HUES6 (cell line): ENCODE measurements around the gene ARGFX.
A peak's percentile ranks its signal among the peaks of the same experiment; 100 is the strongest.

Source experiments
- H3K27ac ChIP-seq: 2 replicates; pipeline ENCODE4 v1.7.0; 2013; ENCODE audit warnings: low read depth, mild to moderate bottlenecking, low read length, inconsistent platforms
- H3K27me3 ChIP-seq: 2 replicates; pipeline ENCODE4 v1.6.1; 2013; ENCODE audit warnings: low read length; ENCODE audit not compliant: control insufficient read depth, insufficient read depth
- H3K36me3 ChIP-seq: 2 replicates; pipeline ENCODE4 v1.6.1; 2013; ENCODE audit warnings: low read length; ENCODE audit not compliant: control insufficient read depth, insufficient read depth
- H3K4me1 ChIP-seq: 2 replicates; pipeline ENCODE4 v1.6.1; 2013; ENCODE audit warnings: low read length; ENCODE audit not compliant: control insufficient read depth, insufficient read depth
- H3K4me3 ChIP-seq: 2 replicates; pipeline ENCODE4 v1.5.1; 2013; ENCODE audit warnings: low read depth, low read length
- H3K9ac ChIP-seq: one replicate; pipeline ENCODE4 v1.6.1; 2013; ENCODE audit warnings: mild to moderate bottlenecking, low read length
- H3K9me3 ChIP-seq: 2 replicates; pipeline ENCODE4 v1.6.1; 2013; ENCODE audit warnings: low read depth, low read length; ENCODE audit not compliant: control insufficient read depth, insufficient read depth

The ARGFX gene

GRCh38 chr3:121567649-121568048 lies at the start of gene ARGFX:
TSS of gene ARGFX (plus strand) at chr3:121567949. CDS start at chr3:121570714, 2,765 bp downstream.
- H3K36me3 ChIP-seq, result no peaks in the 10 kb centered on the region
- H3K27ac ChIP-seq, result no peak within 1 kb of the TSS
- H3K9ac ChIP-seq, result no peak within 1 kb of the TSS
- H3K4me1 ChIP-seq, result peaks cover 5% of the 10 kb centered on the region; the same call in 1 of the 2 replicates
- no peak within 1 kb of the TSS for H3K4me3 ChIP-seq
- no peaks in the 10 kb centered on the region for H3K27me3 ChIP-seq
- no peaks in the 10 kb centered on the region for H3K9me3 ChIP-seq

DNA sequence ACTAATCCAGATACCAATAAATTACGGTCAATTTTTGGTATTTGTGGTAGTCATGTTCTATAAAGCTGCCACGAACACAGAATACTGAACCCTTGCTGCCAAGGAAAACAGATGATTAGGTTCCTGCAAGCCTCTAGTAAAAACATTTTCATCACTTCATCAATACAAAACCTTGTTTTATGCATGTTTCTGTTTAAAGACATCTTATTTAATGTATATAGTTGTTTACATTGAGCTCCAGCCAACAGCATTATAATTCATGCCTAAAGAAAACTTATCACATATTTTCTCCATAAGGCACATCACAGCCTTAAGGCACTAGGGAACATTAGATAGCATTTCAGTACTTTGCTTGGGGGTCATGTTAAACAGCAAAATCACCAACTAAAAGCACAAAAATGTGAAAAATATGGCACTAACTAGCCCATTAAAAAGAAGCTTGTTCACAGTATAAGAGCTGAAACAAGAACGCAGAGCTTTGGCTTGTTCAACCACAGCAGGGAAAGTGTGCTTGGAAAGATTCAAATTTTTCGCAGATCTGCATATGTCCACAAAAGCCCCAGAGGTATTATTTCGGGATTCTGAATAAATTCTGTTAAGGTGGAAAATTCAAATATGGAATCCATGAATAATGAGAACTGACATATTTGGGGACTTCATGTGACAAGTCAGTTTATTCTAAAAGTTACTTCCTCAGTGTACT lies 49.6 kb upstream of the ARGFX start:
- Histone ChIP-seq H3K4me3 (no peak overlapping the region), H3K9me3 (no peaks in the 10 kb centered on the region), H3K27ac (no peak overlapping the region), H3K9ac (no peak overlapping the region), H3K4me1 (no peaks in the 10 kb centered on the region), H3K36me3 (peaks cover 61% of the 10 kb centered on the region), H3K27me3 (no peaks in the 10 kb centered on the region)

DNA sequence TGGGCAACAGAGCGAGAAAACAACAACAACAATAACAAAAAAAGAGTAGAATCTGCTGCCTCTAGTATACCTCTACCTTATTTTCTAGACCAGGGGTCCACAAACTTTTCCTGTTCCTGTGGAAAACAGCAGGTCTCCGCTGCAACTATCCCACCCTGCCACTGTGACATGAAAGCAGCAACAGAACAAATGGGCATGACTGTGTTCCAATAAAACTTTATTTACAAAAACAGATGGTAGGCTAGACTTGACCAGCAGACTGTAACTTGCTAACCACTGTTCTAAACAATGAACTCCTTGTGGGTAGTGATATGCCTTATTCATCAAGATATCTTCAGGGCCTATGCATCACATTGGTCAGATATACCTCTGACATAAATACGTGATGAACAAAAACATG lies 47.2 kb upstream of the ARGFX start:
- Histone ChIP-seq H3K9me3 (no peaks in the 10 kb centered on the region), H3K36me3 (peaks cover 71% of the 10 kb centered on the region), H3K4me1 (no peaks in the 10 kb centered on the region), H3K4me3 (no peak overlapping the region), H3K27me3 (no peaks in the 10 kb centered on the region), H3K9ac (no peak overlapping the region), H3K27ac (no peak overlapping the region)

- no peak overlapping the region for H3K4me3 ChIP-seq
- H3K36me3 ChIP-seq, result peaks cover 84% of the 10 kb centered on the region
- H3K4me1 ChIP-seq, result no peaks in the 10 kb centered on the region
- no peaks in the 10 kb centered on the region for H3K27me3 ChIP-seq
- H3K9ac ChIP-seq, result no peak overlapping the region
- H3K27ac ChIP-seq, result no peak overlapping the region
- H3K9me3 ChIP-seq, result no peaks in the 10 kb centered on the region
Measured at GRCh38 chr3:121529308-121529707, 38.4 kb upstream of the ARGFX start.

DNA sequence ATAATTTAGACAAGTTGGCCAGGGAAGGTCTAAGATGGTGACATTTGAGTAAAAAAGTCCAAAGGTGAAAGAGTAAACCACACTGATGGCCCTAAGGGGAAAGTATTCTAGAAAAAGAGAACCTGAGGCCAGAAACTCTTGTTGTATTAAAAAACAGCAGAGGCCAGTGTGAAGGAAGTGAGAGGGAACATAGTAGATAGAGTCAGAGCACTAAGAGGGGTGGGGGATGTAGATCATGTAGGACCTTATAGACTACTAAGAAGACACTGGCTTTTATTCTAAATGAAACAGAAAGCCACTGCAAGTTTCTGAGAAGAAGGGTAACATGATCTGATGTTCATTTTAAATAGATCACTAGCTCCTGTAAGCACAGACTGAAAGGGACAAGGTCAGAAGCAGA lies 36.5 kb upstream of the ARGFX start:
- Histone ChIP-seq H3K27ac (no peak overlapping the region), H3K27me3 (no peaks in the 10 kb centered on the region), H3K9me3 (no peaks in the 10 kb centered on the region), H3K4me3 (no peak overlapping the region), H3K36me3 (peaks cover 84% of the 10 kb centered on the region), H3K9ac (no peak overlapping the region), H3K4me1 (no peaks in the 10 kb centered on the region)

- Histone ChIP-seq H3K4me3 (no peak overlapping the region), H3K27ac (no peak overlapping the region), H3K4me1 (no peaks in the 10 kb centered on the region), H3K36me3 (peaks cover 56% of the 10 kb centered on the region), H3K27me3 (no peaks in the 10 kb centered on the region), H3K9ac (no peak overlapping the region), H3K9me3 (no peaks in the 10 kb centered on the region)
Measured at GRCh38 chr3:121542924-121543323, 24.8 kb upstream of the ARGFX start.

GRCh38 chr3:121545049-121545573 lies 22.6 kb upstream of the ARGFX start:
- no peaks in the 10 kb centered on the region for H3K9me3 ChIP-seq
- peak overlapping the region; percentile 10; the same call in 1 of the 2 replicates for H3K27ac ChIP-seq

GRCh38 chr3:121545574-121546455 lies 21.9 kb upstream of the ARGFX start, which contains the start of gene POLQ:
TSS of gene POLQ (minus strand) at chr3:121545988. CDS start at chr3:121545877, 111 bp downstream.
- H3K4me1 ChIP-seq, result no peaks in the 10 kb centered on the region
- no peaks in the 10 kb centered on the region for H3K27me3 ChIP-seq
- H3K36me3 ChIP-seq, result peaks cover 29% of the 10 kb centered on the region
- peak within 1 kb of the TSS; percentile 93 for H3K9ac ChIP-seq
- H3K9me3 ChIP-seq, result no peaks in the 10 kb centered on the region
- H3K27ac ChIP-seq, result peak within 1 kb of the TSS; percentile 10; the same call in 1 of the 2 replicates
- peak within 1 kb of the TSS; percentile 94 for H3K4me3 ChIP-seq

More at GRCh38 chr3:121545049-121545573, 22.6 kb upstream of the ARGFX start:
- Histone ChIP-seq H3K9ac (peak overlapping the region; percentile 93), H3K27me3 (no peaks in the 10 kb centered on the region), H3K4me1 (no peaks in the 10 kb centered on the region), H3K4me3 (peak overlapping the region; percentile 94), H3K36me3 (peaks cover 34% of the 10 kb centered on the region)

- no peaks in the 10 kb centered on the region for H3K9me3 ChIP-seq
- no peak overlapping the region for H3K9ac ChIP-seq
- no peak overlapping the region for H3K4me3 ChIP-seq
- H3K27ac ChIP-seq, result no peak overlapping the region
- H3K4me1 ChIP-seq, result peaks cover 7% of the 10 kb centered on the region; the same call in 1 of the 2 replicates
- no peaks in the 10 kb centered on the region for H3K36me3 ChIP-seq
- H3K27me3 ChIP-seq, result no peaks in the 10 kb centered on the region
Measured at GRCh38 chr3:121552379-121552778, 15.4 kb upstream of the ARGFX start.

DNA sequence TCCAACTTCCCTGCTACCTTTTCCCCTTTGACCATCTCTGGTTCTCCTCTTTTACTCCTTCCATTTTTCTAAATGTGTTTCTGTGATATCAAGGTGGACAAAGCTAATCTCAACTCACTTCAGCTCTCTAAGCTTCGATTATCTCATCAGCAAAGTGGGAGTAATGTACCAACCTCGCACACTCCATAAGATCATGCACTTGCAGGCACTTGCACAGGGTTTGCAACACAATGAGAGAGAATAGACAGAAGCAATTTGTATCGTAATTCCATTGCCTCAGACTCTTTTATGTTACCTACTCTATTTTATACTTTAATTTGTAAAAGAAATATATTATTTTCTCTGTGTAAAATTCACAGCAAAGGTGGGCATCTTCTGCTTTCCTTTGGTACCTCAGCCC lies 15.0 kb upstream of the ARGFX start:
- no peak overlapping the region for H3K4me3 ChIP-seq
- H3K36me3 ChIP-seq, result no peaks in the 10 kb centered on the region
- no peak overlapping the region for H3K9ac ChIP-seq
- H3K27me3 ChIP-seq, result no peaks in the 10 kb centered on the region
- peaks cover 7% of the 10 kb centered on the region; the same call in 1 of the 2 replicates for H3K4me1 ChIP-seq
- H3K27ac ChIP-seq, result no peak overlapping the region
- no peaks in the 10 kb centered on the region for H3K9me3 ChIP-seq
